HG03025 (cell line): ENCODE data around the gene NRIP3.

Experiments
- ATAC-seq: cut with Tn5 transposase; IDR thresholded peaks from one replicate; pipeline ENCODE4 v1.9.1; 2021; ENCODE audit warnings: mild to moderate bottlenecking, moderate library complexity; ENCODE audit not compliant: unreplicated experiment, low FRiP score

Gene NRIP3

GRCh38 chr11:8934742-8935488, 68.9 kb downstream of the NRIP3 start:
- no peak for ATAC-seq

GRCh38 chr11:8933931-8934330, 69.9 kb downstream of the NRIP3 start:
- no peak for ATAC-seq

GRCh38 chr11:8932564-8933180, 71.1 kb downstream of the NRIP3 start, which contains the start of gene C11orf16:
C11orf16 (minus strand) TSS chr11:8932947; CDS start chr11:8932308, 639 bp downstream.
- no peak for ATAC-seq
